ENCODE measurements around the gene GINS2. TPM values are rescaled to one million over a fixed set of nuclear protein-coding genes. Genes with fewer than 3 reads are reported as not detected.

GINS2 gene
- total RNA-seq, 1 experiment from 2014 or later, result 3.1 TPM

- no peak for DNase-seq (ENCODE audit: extremely low read depth, low read depth)
Measured at GRCh38 chr16:85670840-85671239, 17.9 kb downstream of the GINS2 start.

GRCh38 chr16:85668676-85669424 lies 19.9 kb downstream of the GINS2 start:
- no peak for DNase-seq (ENCODE audit: extremely low read depth, low read depth)

GRCh38 chr16:85667841-85668413 lies 20.8 kb downstream of the GINS2 start:
- no peak for DNase-seq (ENCODE audit: extremely low read depth, low read depth)

- no peak for DNase-seq (ENCODE audit: extremely low read depth, low read depth)
Measured at GRCh38 chr16:85667261-85667660, 21.5 kb downstream of the GINS2 start.

- DNase-seq (ENCODE audit: extremely low read depth, low read depth), result no peak
Measured at GRCh38 chr16:85665929-85666328, 22.8 kb downstream of the GINS2 start.

- no peak for DNase-seq (ENCODE audit: extremely low read depth, low read depth)
Measured at GRCh38 chr16:85665373-85665740, 23.4 kb downstream of the GINS2 start.

GRCh38 chr16:85664580-85665372 lies 24.0 kb downstream of the GINS2 start:
- DNase-seq (ENCODE audit: extremely low read depth, low read depth), result no peak

GRCh38 chr16:85663891-85664321 lies 24.8 kb downstream of the GINS2 start:
- no peak for DNase-seq (ENCODE audit: extremely low read depth, low read depth)

- DNase-seq (ENCODE audit: extremely low read depth, low read depth), result no peak
Measured at GRCh38 chr16:85662976-85663830, 25.6 kb downstream of the GINS2 start.

- DNase-seq (ENCODE audit: extremely low read depth, low read depth), result no peak
Measured at GRCh38 chr16:85662482-85662812, 26.3 kb downstream of the GINS2 start.

- DNase-seq (ENCODE audit: extremely low read depth, low read depth), result no peak
Measured at GRCh38 chr16:85661740-85662481, 26.8 kb downstream of the GINS2 start.

- no peak for DNase-seq (ENCODE audit: extremely low read depth, low read depth)
Measured at GRCh38 chr16:85660843-85661739, 27.7 kb downstream of the GINS2 start.

- DNase-seq (ENCODE audit: extremely low read depth, low read depth), result peak; percentile 20
Measured at GRCh38 chr16:85659805-85660511, 28.8 kb downstream of the GINS2 start.

GRCh38 chr16:85659336-85659735 lies 29.4 kb downstream of the GINS2 start:
- DNase-seq (ENCODE audit: extremely low read depth, low read depth), result no peak

GRCh38 chr16:85658504-85659326 lies 30.0 kb downstream of the GINS2 start:
- no peak for DNase-seq (ENCODE audit: extremely low read depth, low read depth)

- no peak for DNase-seq (ENCODE audit: extremely low read depth, low read depth)
Measured at GRCh38 chr16:85657996-85658395, 30.8 kb downstream of the GINS2 start.

GRCh38 chr16:85657267-85657650 lies 31.5 kb downstream of the GINS2 start:
- DNase-seq (ENCODE audit: extremely low read depth, low read depth), result no peak
